Measurements from ENCODE around the gene MTA3.

MTA3 gene

DNA sequence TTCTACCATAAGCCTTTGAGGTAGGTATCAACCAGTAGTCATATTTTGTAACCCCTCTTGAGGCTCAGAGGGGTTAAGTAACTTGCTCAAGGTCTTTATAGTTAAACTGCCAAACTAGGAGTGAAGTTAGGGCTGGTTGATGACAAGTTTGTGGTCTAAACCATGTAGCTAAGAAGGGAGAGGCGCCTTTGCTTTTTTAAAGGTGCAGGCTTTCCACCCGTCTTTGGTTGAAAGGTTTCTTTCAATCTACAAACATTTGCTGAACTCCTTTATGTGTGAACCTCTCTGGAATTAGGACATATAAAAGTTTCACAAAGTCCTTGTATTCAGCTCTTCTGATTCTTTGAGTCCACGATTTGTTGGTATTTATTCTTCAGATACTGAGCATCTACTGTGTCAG, 2.4 kb upstream of the MTA3 start:
- Histone ChIP-seq H3F3A (ENCODE audit: low read depth) (no peaks in the 10 kb centered on the region; the same call in 1 of the 2 replicates), H3K36me3 (ENCODE audit: insufficient read depth, low read length) (no peaks in the 10 kb centered on the region), H3K27me3 (ENCODE audit: insufficient read depth, low read length, poor library complexity, severe bottlenecking) (no peaks in the 10 kb centered on the region), H3K79me2 (ENCODE audit: insufficient read depth, low read length) (peaks cover 13% of the 10 kb centered on the region), H4K20me1 (ENCODE audit: insufficient read depth, low read length, poor library complexity, severe bottlenecking) (no peaks in the 10 kb centered on the region), H3K4me2 (ENCODE audit: low read depth, low read length, poor library complexity, severe bottlenecking) (no peak overlapping the region), H3K4me3 (ENCODE audit: low read length, poor library complexity, severe bottlenecking) (no peak overlapping the region), H3K9me3 (ENCODE audit: insufficient read depth, low read depth, low read length) (no peaks in the 10 kb centered on the region), H2AFZ (ENCODE audit: low read length) (no peak overlapping the region), H3K4me1 (ENCODE audit: insufficient read depth, low read length, poor library complexity, severe bottlenecking) (peaks cover 9% of the 10 kb centered on the region), H3K9ac (ENCODE audit: low read depth, low read length, poor library complexity, severe bottlenecking) (no peak overlapping the region), H3K9me2 (replicated peaks; ENCODE audit: low read depth, low read length) (no peaks in the 10 kb centered on the region)
- TF ChIP-seq, protein P1, sequence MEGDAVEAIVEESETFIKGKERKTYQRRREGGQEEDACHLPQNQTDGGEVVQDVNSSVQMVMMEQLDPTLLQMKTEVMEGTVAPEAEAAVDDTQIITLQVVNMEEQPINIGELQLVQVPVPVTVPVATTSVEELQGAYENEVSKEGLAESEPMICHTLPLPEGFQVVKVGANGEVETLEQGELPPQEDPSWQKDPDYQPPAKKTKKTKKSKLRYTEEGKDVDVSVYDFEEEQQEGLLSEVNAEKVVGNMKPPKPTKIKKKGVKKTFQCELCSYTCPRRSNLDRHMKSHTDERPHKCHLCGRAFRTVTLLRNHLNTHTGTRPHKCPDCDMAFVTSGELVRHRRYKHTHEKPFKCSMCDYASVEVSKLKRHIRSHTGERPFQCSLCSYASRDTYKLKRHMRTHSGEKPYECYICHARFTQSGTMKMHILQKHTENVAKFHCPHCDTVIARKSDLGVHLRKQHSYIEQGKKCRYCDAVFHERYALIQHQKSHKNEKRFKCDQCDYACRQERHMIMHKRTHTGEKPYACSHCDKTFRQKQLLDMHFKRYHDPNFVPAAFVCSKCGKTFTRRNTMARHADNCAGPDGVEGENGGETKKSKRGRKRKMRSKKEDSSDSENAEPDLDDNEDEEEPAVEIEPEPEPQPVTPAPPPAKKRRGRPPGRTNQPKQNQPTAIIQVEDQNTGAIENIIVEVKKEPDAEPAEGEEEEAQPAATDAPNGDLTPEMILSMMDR (conservative IDR thresholded peaks at IDR 0.05; ENCODE audit: low read length), result no peak
- no peak for TF ChIP-seq EZH2phosphoT487 (IDR thresholded peaks at IDR 0.05; ENCODE audit: borderline replicate concordance)

DNA sequence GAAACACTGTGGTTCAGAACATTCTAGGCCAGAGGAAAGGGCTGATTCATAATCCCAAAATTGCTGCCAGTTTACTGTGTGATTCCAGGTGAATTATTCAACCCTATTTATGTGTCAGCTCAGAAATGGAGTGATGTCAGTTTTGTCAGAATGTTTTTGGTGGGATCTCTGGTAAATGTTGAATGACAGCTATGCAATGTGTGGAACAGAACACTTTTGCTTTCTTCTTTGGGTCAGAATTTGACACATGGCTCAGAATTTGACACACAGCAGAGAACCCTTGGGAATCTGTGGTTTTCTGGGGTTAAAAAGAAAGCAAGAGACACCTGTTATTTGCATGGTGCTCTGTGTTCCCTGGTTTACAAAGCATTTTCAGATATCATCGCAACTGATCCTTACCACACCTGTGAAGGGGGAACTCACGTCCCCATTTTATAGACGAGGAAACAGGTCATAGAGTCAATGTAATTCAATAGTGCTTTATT, 1.6 kb upstream of the MTA3 start:
- Histone ChIP-seq H2AFZ (ENCODE audit: low read length) (no peak overlapping the region), H3K79me2 (ENCODE audit: insufficient read depth, low read length) (peaks cover 18% of the 10 kb centered on the region), H3K4me3 (ENCODE audit: low read length, poor library complexity, severe bottlenecking) (no peak overlapping the region), H4K20me1 (ENCODE audit: insufficient read depth, low read length, poor library complexity, severe bottlenecking) (no peaks in the 10 kb centered on the region), H3K27me3 (ENCODE audit: insufficient read depth, low read length, poor library complexity, severe bottlenecking) (no peaks in the 10 kb centered on the region), H3K9ac (ENCODE audit: low read depth, low read length, poor library complexity, severe bottlenecking) (no peak overlapping the region), H3K4me2 (ENCODE audit: low read depth, low read length, poor library complexity, severe bottlenecking) (no peak overlapping the region), H3F3A (ENCODE audit: low read depth) (no peaks in the 10 kb centered on the region; the same call in 1 of the 2 replicates), H3K36me3 (ENCODE audit: insufficient read depth, low read length) (no peaks in the 10 kb centered on the region), H3K4me1 (ENCODE audit: insufficient read depth, low read length, poor library complexity, severe bottlenecking) (peaks cover 9% of the 10 kb centered on the region), H3K9me3 (ENCODE audit: insufficient read depth, low read depth, low read length) (no peaks in the 10 kb centered on the region), H3K9me2 (replicated peaks; ENCODE audit: low read depth, low read length) (no peaks in the 10 kb centered on the region)
- TF ChIP-seq, protein P1 (conservative IDR thresholded peaks at IDR 0.05; ENCODE audit: low read length), result no peak
- TF ChIP-seq EZH2phosphoT487 (IDR thresholded peaks at IDR 0.05; ENCODE audit: borderline replicate concordance), result no peak

DNA sequence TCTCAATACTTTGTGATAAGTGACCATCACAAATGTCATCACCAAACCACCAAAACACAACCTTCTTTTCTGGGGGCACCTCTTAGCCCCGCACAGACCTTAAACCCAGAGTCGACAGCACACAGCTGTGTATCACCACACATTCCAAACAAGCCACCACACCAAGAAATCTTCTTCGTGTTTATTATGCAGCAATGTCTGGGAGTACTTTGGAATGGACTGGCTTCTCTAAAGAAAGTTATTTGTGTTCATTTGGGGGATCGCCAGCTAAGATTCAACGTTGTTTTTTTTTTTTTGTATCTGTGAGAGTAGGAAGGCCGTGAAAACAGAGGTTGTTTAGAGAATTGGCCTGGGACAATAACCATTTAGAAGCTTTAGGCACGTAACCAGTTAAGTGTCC, 1.1 kb upstream of the MTA3 start:
- H3K9me3 ChIP-seq (ENCODE audit: insufficient read depth, low read depth, low read length), result no peaks in the 10 kb centered on the region
- no peaks in the 10 kb centered on the region for H4K20me1 ChIP-seq (ENCODE audit: insufficient read depth, low read length, poor library complexity, severe bottlenecking)
- no peak overlapping the region for H2AFZ ChIP-seq (ENCODE audit: low read length)
- H3K27me3 ChIP-seq (ENCODE audit: insufficient read depth, low read length, poor library complexity, severe bottlenecking), result no peaks in the 10 kb centered on the region
- no peaks in the 10 kb centered on the region for H3K9me2 ChIP-seq (replicated peaks; ENCODE audit: low read depth, low read length)
- H3K4me3 ChIP-seq (ENCODE audit: low read length, poor library complexity, severe bottlenecking), result no peak overlapping the region
- no peak overlapping the region for H3K4me2 ChIP-seq (ENCODE audit: low read depth, low read length, poor library complexity, severe bottlenecking)
- peaks cover 19% of the 10 kb centered on the region for H3K79me2 ChIP-seq (ENCODE audit: insufficient read depth, low read length)
- no peaks in the 10 kb centered on the region for H3K36me3 ChIP-seq (ENCODE audit: insufficient read depth, low read length)
- H3K4me1 ChIP-seq (ENCODE audit: insufficient read depth, low read length, poor library complexity, severe bottlenecking), result peaks cover 9% of the 10 kb centered on the region
- H3F3A ChIP-seq (ENCODE audit: low read depth), result no peaks in the 10 kb centered on the region; the same call in 1 of the 2 replicates
- TF ChIP-seq, protein P1 (conservative IDR thresholded peaks at IDR 0.05; ENCODE audit: low read length), result no peak
- no peak for TF ChIP-seq EZH2phosphoT487 (IDR thresholded peaks at IDR 0.05; ENCODE audit: borderline replicate concordance)
- no peak overlapping the region for H3K9ac ChIP-seq (ENCODE audit: low read depth, low read length, poor library complexity, severe bottlenecking)

Data from Loucy (cell line).